IPS DF 6.9 (cell line): ENCODE measurements around the gene ALG14.

Experiments
- DNase-seq: peaks from one replicate; pipeline ENCODE4 v3.0.0-alpha.2; 2013; ENCODE audit warnings: low read depth, low spot score
- H3K27ac ChIP-seq: one replicate; pipeline ENCODE4 v1.5.1; 2013; ENCODE audit warnings: low read length, control low read depth
- H3K27me3 ChIP-seq: 2 replicates; pipeline ENCODE4 v1.6.1; 2013; ENCODE audit warnings: mild to moderate bottlenecking, low read length; ENCODE audit not compliant: control insufficient read depth, insufficient read depth
- H3K36me3 ChIP-seq: 2 replicates; pipeline ENCODE4 v1.6.1; 2013; ENCODE audit warnings: low read length; ENCODE audit not compliant: control insufficient read depth, insufficient read depth
- H3K4me1 ChIP-seq: 2 replicates; pipeline ENCODE4 v1.6.1; 2013; ENCODE audit warnings: low read length; ENCODE audit not compliant: control insufficient read depth, insufficient read depth
- H3K4me3 ChIP-seq: 2 replicates; pipeline ENCODE4 v1.5.1; 2013; ENCODE audit warnings: mild to moderate bottlenecking, low read length
- H3K9me3 ChIP-seq: 2 replicates; pipeline ENCODE4 v1.6.1; 2013; ENCODE audit warnings: low read length, inconsistent platforms; ENCODE audit not compliant: control insufficient read depth, insufficient read depth
- WGBS: extraction: QIAGEN DNeasy Blood & Tissue Kit; methylation state at CpG from one replicate; pipeline ENCODE4 v1.1.7; 2013; ENCODE audit warnings: mixed read lengths, missing lambda C conversion rate; ENCODE audit not compliant: insufficient read length, insufficient coverage; 5-methylcytosine and 5-hydroxymethylcytosine counted together

The ALG14 gene

GRCh38 chr1:94955767-94956632 lies 116.8 kb downstream of the ALG14 start:
- DNase-seq: no peak
- H3K27me3 ChIP-seq: no peaks in the 10 kb centered on the region
- WGBS: no CpG with 5 or more reads among the region's 6 CpGs
- H3K27ac ChIP-seq: no peak overlapping the region
- no peaks in the 10 kb centered on the region for H3K36me3 ChIP-seq
- H3K4me1 ChIP-seq: no peaks in the 10 kb centered on the region; the same call in 1 of the 2 replicates
- no peak overlapping the region for H3K4me3 ChIP-seq
- no peaks in the 10 kb centered on the region for H3K9me3 ChIP-seq

GRCh38 chr1:94954263-94955220 lies 118.2 kb downstream of the ALG14 start:
- H3K36me3 ChIP-seq: no peaks in the 10 kb centered on the region
- no peaks in the 10 kb centered on the region for H3K9me3 ChIP-seq
- WGBS: no CpG with 5 or more reads among the region's 9 CpGs
- no peaks in the 10 kb centered on the region for H3K27me3 ChIP-seq
- H3K27ac ChIP-seq: no peak overlapping the region
- DNase-seq: no peak
- H3K4me3 ChIP-seq: no peak overlapping the region
- no peaks in the 10 kb centered on the region; the same call in 1 of the 2 replicates for H3K4me1 ChIP-seq

DNA sequence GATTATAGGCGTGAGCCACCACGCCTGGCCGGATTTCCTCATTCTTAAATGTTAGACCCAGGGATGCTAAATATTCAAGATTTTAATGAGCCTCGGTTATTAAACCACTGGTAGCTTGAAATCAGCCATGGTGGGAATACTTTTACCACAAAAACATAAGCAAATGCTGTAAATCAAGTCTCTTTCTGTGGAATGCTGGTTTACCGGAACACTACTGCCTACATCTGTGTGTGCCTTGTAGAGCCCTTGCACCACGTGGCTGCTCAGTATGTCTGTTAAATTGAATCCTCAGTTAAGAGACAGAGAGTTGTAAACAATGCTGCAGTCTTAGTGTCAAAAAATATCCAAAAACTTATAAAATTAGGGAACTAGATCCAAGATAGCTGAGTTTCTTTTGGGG lies 119.0 kb downstream of the ALG14 start:
- no peaks in the 10 kb centered on the region for H3K9me3 ChIP-seq
- DNase-seq: no peak
- no peaks in the 10 kb centered on the region for H3K36me3 ChIP-seq
- H3K4me1 ChIP-seq: no peaks in the 10 kb centered on the region; the same call in 1 of the 2 replicates
- WGBS: no CpG with 5 or more reads among the region's 6 CpGs
- no peak overlapping the region for H3K27ac ChIP-seq
- H3K27me3 ChIP-seq: no peaks in the 10 kb centered on the region
- no peak overlapping the region for H3K4me3 ChIP-seq

GRCh38 chr1:94953107-94953506 lies 119.6 kb downstream of the ALG14 start:
- no peaks in the 10 kb centered on the region; the same call in 1 of the 2 replicates for H3K4me1 ChIP-seq
- no peaks in the 10 kb centered on the region for H3K36me3 ChIP-seq
- DNase-seq: no peak
- no peak overlapping the region for H3K27ac ChIP-seq
- H3K27me3 ChIP-seq: no peaks in the 10 kb centered on the region
- no peaks in the 10 kb centered on the region for H3K9me3 ChIP-seq
- no peak overlapping the region for H3K4me3 ChIP-seq

- Histone ChIP-seq H3K36me3 (no peaks in the 10 kb centered on the region), H3K9me3 (no peaks in the 10 kb centered on the region), H3K27me3 (no peaks in the 10 kb centered on the region), H3K4me3 (no peak overlapping the region), H3K4me1 (no peaks in the 10 kb centered on the region; the same call in 1 of the 2 replicates), H3K27ac (no peak overlapping the region)
- WGBS: no CpG with 5 or more reads among the region's 5 CpGs
- no peak for DNase-seq
Observed at GRCh38 chr1:94952539-94952938, 120.2 kb downstream of the ALG14 start.

DNA sequence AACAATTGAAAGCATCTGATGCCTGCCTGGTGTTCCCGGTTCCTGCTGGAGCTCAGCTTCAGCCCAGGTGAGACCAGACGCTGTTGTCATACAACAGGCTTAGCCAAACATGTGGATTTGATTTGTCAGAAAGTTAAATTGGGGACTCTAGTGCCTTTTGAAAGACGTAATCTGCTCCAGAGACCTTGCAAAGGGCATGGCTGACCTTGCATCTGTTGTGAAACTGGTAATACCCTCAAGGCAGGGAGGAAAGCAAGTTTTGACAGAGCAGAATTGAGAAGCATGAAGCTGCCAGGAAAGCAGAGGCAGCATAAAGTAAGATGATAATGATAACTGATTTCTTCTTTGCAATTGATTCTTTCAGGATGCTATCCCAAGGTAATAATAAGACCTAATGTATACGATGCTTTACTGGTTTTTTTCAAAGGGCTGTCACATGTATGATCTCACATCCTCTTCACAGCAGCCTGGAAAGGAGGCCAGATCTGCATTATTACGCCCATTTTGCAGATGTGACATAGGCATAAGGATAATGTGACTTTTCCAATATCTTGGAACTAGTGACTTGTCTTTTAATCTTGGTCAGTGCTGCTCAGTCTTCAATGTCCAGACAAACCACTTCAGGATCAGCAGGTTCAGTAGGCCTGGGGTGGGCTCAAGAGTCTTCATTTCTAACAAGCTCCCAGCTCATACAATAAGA lies 121.1 kb downstream of the ALG14 start:
- no peaks in the 10 kb centered on the region for H3K27me3 ChIP-seq
- no peaks in the 10 kb centered on the region for H3K36me3 ChIP-seq
- no peak for DNase-seq
- H3K4me3 ChIP-seq: no peak overlapping the region
- no CpG with 5 or more reads among the region's 5 CpGs for WGBS
- no peaks in the 10 kb centered on the region for H3K9me3 ChIP-seq
- no peak overlapping the region for H3K27ac ChIP-seq
- H3K4me1 ChIP-seq: no peaks in the 10 kb centered on the region; the same call in none of the 2 replicates

- no peaks in the 10 kb centered on the region for H3K27me3 ChIP-seq
Observed at GRCh38 chr1:94951046-94951445, 121.7 kb downstream of the ALG14 start.

DNA sequence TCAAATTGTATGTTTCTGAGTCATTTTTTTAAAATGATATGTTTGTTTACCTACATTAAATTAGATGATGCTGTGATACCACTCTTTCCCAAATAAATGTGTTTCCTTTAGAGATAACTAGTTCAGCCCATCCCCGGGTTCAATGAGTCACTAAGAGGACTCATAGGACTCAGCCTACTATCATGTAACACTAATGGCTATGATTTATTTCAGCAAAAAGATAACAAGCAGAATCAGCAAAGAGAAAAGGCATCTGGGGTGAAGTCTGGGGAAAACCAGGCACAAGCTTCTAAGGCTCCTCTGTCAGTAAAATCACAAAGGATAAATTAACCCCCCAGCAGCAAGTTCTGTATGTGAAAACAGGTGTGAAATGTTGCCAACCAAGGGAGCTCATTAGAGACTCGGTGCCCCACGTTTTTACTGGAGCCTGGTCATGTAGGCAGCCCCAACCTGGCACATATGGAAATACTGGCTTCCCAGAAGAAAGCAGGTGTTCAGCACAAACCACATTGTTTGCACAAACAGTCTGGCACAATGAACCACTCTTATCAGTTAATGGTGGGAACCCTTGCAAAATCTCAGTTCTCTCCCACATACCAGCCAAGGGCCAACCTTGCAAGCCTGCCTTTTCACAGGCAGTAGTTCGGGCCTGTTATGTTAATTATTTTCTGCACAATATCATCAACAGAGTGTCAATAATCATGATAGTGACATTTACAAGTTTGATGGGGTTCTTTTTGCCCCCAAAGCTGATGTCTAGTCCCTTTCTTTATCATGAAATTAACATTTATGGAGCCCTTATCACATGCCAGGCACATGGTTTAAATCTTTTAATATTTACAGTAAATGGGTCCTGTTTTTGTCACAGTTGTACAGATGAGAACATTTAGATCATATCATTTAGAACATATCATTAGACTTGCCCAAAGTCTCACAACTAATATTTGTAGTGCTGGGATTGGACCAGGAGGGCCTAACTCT lies 122.8 kb downstream of the ALG14 start:
- no peaks in the 10 kb centered on the region for H3K9me3 ChIP-seq
- H3K27ac ChIP-seq: no peak overlapping the region
- no peaks in the 10 kb centered on the region for H3K36me3 ChIP-seq
- no peaks in the 10 kb centered on the region; the same call in none of the 2 replicates for H3K4me1 ChIP-seq
- no CpG with 5 or more reads among the region's 4 CpGs for WGBS
- no peaks in the 10 kb centered on the region for H3K27me3 ChIP-seq
- no peak overlapping the region for H3K4me3 ChIP-seq
- no peak for DNase-seq

More at GRCh38 chr1:94951046-94951445, 121.7 kb downstream of the ALG14 start:
- H3K4me1 ChIP-seq: no peaks in the 10 kb centered on the region; the same call in none of the 2 replicates
- no peak for DNase-seq
- H3K36me3 ChIP-seq: no peaks in the 10 kb centered on the region
- no peak overlapping the region for H3K27ac ChIP-seq
- no peaks in the 10 kb centered on the region for H3K9me3 ChIP-seq
- no CpG with 5 or more reads among the region's 2 CpGs for WGBS
- H3K4me3 ChIP-seq: no peak overlapping the region

DNA sequence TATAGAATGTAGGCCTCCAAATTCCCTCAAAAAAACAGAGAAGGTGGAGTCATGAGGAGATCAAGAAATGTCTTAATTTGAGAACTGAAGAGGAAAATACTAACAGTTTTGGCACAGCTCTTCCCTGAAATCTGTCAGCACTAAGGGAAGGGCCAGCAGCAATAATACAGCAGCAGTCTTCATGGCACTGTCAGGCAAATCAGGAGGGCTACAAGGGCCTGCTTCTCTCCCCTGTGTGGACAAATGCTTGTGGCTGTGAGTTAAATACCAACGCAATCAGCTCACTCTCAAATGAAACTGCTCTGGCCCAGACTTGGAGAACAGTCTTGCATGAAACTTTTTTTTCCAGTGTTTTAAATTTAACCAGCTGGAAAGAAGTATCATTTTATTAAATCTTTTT lies 125.3 kb downstream of the ALG14 start:
- no peak overlapping the region for H3K4me3 ChIP-seq
- no peaks in the 10 kb centered on the region for H3K27me3 ChIP-seq
- no peaks in the 10 kb centered on the region for H3K9me3 ChIP-seq
- no CpG with 5 or more reads among the region's 1 CpG for WGBS
- no peaks in the 10 kb centered on the region; the same call in 1 of the 2 replicates for H3K4me1 ChIP-seq
- no peaks in the 10 kb centered on the region for H3K36me3 ChIP-seq
- DNase-seq: no peak
- H3K27ac ChIP-seq: no peak overlapping the region
